DND-41 (cell line): ENCODE measurements around the gene WFDC9.
"Not testable (repeated sequence)": the region's sequence is repeated elsewhere in the genome, so short reads cannot be mapped to it uniquely, and the experiment has no call there.

Experiments
- ATAC-seq: fragments of 200-7000 bp; cut with Tn5 transposase; 3 replicates; pipeline ENCODE4 v1.9.1; 2021; ENCODE audit warnings: low read depth; ENCODE audit not compliant: insufficient read depth
- DNase-seq: peaks from one replicate; pipeline ENCODE4 v3.0.0-alpha.2; 2020
- H2AFZ ChIP-seq: 2 replicates; pipeline ENCODE4 v1.6.0; 2012; ENCODE audit warnings: low read depth, low read length
- H3K27ac ChIP-seq: 2 replicates; pipeline ENCODE4 v1.5.1; 2012; ENCODE audit warnings: low read length, inconsistent platforms
- H3K27me3 ChIP-seq: fragments of 200-600 bp; sonication (generic); 2 replicates; pipeline ENCODE4 v1.6.0; 2012; ENCODE audit warnings: low read length, mild to moderate bottlenecking, inconsistent platforms; ENCODE audit not compliant: insufficient read depth, poor library complexity
- H3K36me3 ChIP-seq: 2 replicates; pipeline ENCODE4 v1.5.1; 2012; ENCODE audit warnings: low read length, inconsistent platforms; ENCODE audit not compliant: insufficient read depth
- H3K4me1 ChIP-seq: 2 replicates; pipeline ENCODE4 v1.5.1; 2012; ENCODE audit warnings: mild to moderate bottlenecking, low read length; ENCODE audit not compliant: insufficient read depth
- H3K4me2 ChIP-seq: 2 replicates; pipeline ENCODE4 v1.6.0; 2012; ENCODE audit warnings: mild to moderate bottlenecking, moderate library complexity, low read length, inconsistent platforms; ENCODE audit not compliant: insufficient read depth
- H3K4me3 ChIP-seq, 2 experiments: fragments of 200-600 bp in 1 of 2; shearing (Covaris generic) in 1 of 2; 2 replicates each; pipeline ENCODE4 v1.5.1; 2012 to 2016; ENCODE audit warnings: inconsistent platforms in 2 of 2, low read length in 2 of 2, mild to moderate bottlenecking in 2 of 2, low read depth in 1 of 2, moderate library complexity in 1 of 2
- H3K79me2 ChIP-seq: 2 replicates; pipeline ENCODE4 v1.6.0; 2012; ENCODE audit warnings: low read length, inconsistent platforms; ENCODE audit not compliant: insufficient read depth
- H3K9ac ChIP-seq: 2 replicates; pipeline ENCODE4 v1.6.0; 2012; ENCODE audit warnings: low read depth, mild to moderate bottlenecking, inconsistent platforms, low read length, moderate library complexity
- H3K9me3 ChIP-seq: 2 replicates; pipeline ENCODE4 v1.5.1; 2012; ENCODE audit warnings: low read length, moderate library complexity, mild to moderate bottlenecking, inconsistent platforms; ENCODE audit not compliant: insufficient read depth, severe bottlenecking
- H4K20me1 ChIP-seq: 2 replicates; pipeline ENCODE4 v1.6.0; 2012; ENCODE audit warnings: low read length; ENCODE audit not compliant: insufficient read depth
- CTCF ChIP-seq: IDR thresholded peaks from 2 replicates; pipeline ENCODE4 v1.5.1; 2012; ENCODE audit warnings: borderline replicate concordance, low read length, moderate library complexity, mild to moderate bottlenecking; ENCODE audit not compliant: poor library complexity, severe bottlenecking; ENCODE audit errors: extremely low read depth
- EZH2 ChIP-seq: IDR thresholded peaks from 3 replicates; pipeline ENCODE4 v1.6.1; 2012; ENCODE audit warnings: borderline replicate concordance, low read depth, mild to moderate bottlenecking, moderate library complexity, low read length, inconsistent platforms; ENCODE audit not compliant: severe bottlenecking

The WFDC9 gene

GRCh38 chr20:45651726-45652125 lies 20.6 kb upstream of the WFDC9 start:
- H3K36me3 ChIP-seq, H3K4me2 ChIP-seq, H3K27me3 ChIP-seq, H2AFZ ChIP-seq, H3K9me3 ChIP-seq, DNase-seq, H3K9ac ChIP-seq, ATAC-seq, H3K27ac ChIP-seq, H3K79me2 ChIP-seq, H3K4me1 ChIP-seq, H3K4me3 ChIP-seq, H4K20me1 ChIP-seq: not testable (repeated sequence)

- H3K79me2 ChIP-seq: no peaks in the 10 kb centered on the region
- no peaks in the 10 kb centered on the region for H4K20me1 ChIP-seq
- H3K9me3 ChIP-seq: peaks cover 2% of the 10 kb centered on the region
- no peak overlapping the region for H2AFZ ChIP-seq
- ATAC-seq: no peak
- no peak overlapping the region for H3K9ac ChIP-seq
- H3K4me3 ChIP-seq: no peak overlapping the region
- no peak overlapping the region for H3K27ac ChIP-seq
- H3K4me2 ChIP-seq: no peak overlapping the region
- DNase-seq: no peak
- no peaks in the 10 kb centered on the region for H3K36me3 ChIP-seq
- no peaks in the 10 kb centered on the region for H3K27me3 ChIP-seq
- TF ChIP-seq EZH2 (no peak), CTCF (no peak)
- no peaks in the 10 kb centered on the region for H3K4me1 ChIP-seq
Observed at GRCh38 chr20:45649312-45649863, 18.3 kb upstream of the WFDC9 start.

DNA sequence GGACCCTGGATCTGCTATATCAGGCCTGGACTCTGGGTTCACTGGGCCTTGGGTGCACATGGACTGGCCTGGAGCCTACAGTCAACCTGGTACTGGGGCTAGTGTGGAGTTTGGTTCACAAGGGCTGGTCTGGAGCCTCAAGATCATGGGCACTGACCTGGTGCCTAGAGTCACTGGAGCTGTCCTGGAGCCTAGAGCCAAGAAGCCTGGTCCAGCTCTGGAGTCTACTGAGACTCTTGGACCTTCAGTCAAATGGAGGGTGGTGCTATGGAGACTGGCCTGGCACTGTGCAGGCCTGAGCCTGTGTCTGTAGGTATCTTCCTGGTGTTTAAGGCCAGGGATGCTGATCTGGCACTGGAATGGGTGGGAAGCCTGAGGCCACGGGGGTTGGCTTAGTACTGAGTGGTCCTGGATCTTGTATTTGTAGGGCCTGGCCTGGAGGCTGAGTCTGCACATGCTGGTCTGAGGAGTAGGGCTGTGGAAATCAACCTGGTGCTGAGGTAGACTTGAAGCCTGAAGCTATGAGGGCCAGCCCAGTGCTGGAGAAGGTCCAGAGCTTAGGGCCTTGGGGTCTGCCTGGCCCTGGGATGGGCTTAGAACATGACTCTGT lies 16.5 kb upstream of the WFDC9 start:
- no peak overlapping the region for H3K4me3 ChIP-seq
- no peak for ATAC-seq
- no peaks in the 10 kb centered on the region for H3K36me3 ChIP-seq
- H2AFZ ChIP-seq: no peak overlapping the region
- no peaks in the 10 kb centered on the region for H3K4me1 ChIP-seq
- DNase-seq: no peak
- no peak overlapping the region for H3K27ac ChIP-seq
- TF ChIP-seq EZH2 (no peak), CTCF (no peak)
- H3K9ac ChIP-seq: no peak overlapping the region
- no peaks in the 10 kb centered on the region for H4K20me1 ChIP-seq
- H3K4me2 ChIP-seq: no peak overlapping the region
- H3K79me2 ChIP-seq: no peaks in the 10 kb centered on the region
- H3K9me3 ChIP-seq: peaks cover 2% of the 10 kb centered on the region
- H3K27me3 ChIP-seq: no peaks in the 10 kb centered on the region

DNA sequence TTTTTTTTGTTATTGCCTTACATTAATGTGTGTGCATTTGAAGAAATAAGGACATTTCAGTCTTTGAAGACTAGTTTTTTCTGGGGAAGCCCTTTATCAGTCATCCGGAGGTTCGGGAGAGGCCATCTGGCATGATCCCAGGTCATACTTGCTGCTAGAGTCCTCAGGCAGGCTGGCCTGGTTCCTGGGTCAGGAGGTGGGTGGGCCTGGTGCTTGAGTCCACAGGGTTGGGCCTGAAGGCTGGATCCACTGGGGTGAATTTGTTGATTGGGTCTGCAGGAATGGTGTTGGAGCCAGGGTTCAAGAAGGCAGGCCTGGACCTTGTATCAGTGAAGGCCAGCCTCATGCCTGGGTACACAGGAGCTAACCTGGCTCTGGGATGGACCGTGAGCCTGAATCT lies 15.8 kb upstream of the WFDC9 start:
- peaks cover 2% of the 10 kb centered on the region for H3K9me3 ChIP-seq
- no peak overlapping the region for H3K9ac ChIP-seq
- no peak overlapping the region for H3K4me3 ChIP-seq
- H3K27ac ChIP-seq: no peak overlapping the region
- DNase-seq (no peak), ATAC-seq (no peak)
- H3K4me1 ChIP-seq: no peaks in the 10 kb centered on the region
- H3K4me2 ChIP-seq: no peak overlapping the region
- no peaks in the 10 kb centered on the region for H3K27me3 ChIP-seq
- no peaks in the 10 kb centered on the region for H4K20me1 ChIP-seq
- no peaks in the 10 kb centered on the region for H3K79me2 ChIP-seq
- no peak overlapping the region for H2AFZ ChIP-seq
- no peak for TF ChIP-seq EZH2
- TF ChIP-seq CTCF: no peak
- no peaks in the 10 kb centered on the region for H3K36me3 ChIP-seq

- H3K27me3 ChIP-seq, H2AFZ ChIP-seq, H3K4me3 ChIP-seq, DNase-seq, ATAC-seq, H3K27ac ChIP-seq, H3K4me1 ChIP-seq, H3K4me2 ChIP-seq, H3K9me3 ChIP-seq, H4K20me1 ChIP-seq, H3K79me2 ChIP-seq, H3K36me3 ChIP-seq, H3K9ac ChIP-seq: not testable (repeated sequence)
Observed at GRCh38 chr20:45645869-45646268, 14.8 kb upstream of the WFDC9 start.

GRCh38 chr20:45641076-45641475 lies 10.0 kb upstream of the WFDC9 start:
- H3K9me3 ChIP-seq, H3K4me1 ChIP-seq, H3K9ac ChIP-seq, H4K20me1 ChIP-seq, H3K27ac ChIP-seq, H3K4me2 ChIP-seq, H3K27me3 ChIP-seq, H2AFZ ChIP-seq, ATAC-seq, DNase-seq, H3K4me3 ChIP-seq, H3K36me3 ChIP-seq, H3K79me2 ChIP-seq: not testable (repeated sequence)
